ENCODE measurements around the gene LRRC8A.

LRRC8A gene

DNA sequence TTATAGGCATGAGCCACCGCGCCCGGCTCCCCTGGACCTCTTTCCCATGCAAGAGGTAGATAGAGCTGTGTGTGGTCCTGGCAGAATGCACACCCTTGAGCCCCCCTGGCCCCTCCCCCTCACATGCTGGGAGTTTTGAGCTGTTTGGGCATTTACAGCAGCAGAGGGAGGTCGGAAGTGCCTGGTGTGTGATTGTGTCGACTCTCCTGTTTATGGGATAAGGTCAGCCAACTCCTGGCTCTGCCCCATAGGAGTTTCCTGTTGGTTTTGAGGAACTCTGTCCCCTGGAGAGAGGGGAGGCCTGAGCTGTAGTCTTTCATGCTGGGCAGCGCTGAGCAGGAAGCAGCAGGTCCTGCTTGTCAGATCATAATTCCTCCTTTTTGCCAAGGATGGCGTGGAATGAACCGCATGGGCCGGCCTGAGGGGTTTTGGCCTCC lies 6.0 kb downstream of the LRRC8A start:
- no peak for DNase-seq (ENCODE audit: low read depth)
- no peak for TF ChIP-seq CTCF (conservative IDR thresholded peaks at IDR 0.05; ENCODE audit: low read depth, low read length)
- no peak overlapping the region for H3K4me3 ChIP-seq (ENCODE audit: low read length)

DNA sequence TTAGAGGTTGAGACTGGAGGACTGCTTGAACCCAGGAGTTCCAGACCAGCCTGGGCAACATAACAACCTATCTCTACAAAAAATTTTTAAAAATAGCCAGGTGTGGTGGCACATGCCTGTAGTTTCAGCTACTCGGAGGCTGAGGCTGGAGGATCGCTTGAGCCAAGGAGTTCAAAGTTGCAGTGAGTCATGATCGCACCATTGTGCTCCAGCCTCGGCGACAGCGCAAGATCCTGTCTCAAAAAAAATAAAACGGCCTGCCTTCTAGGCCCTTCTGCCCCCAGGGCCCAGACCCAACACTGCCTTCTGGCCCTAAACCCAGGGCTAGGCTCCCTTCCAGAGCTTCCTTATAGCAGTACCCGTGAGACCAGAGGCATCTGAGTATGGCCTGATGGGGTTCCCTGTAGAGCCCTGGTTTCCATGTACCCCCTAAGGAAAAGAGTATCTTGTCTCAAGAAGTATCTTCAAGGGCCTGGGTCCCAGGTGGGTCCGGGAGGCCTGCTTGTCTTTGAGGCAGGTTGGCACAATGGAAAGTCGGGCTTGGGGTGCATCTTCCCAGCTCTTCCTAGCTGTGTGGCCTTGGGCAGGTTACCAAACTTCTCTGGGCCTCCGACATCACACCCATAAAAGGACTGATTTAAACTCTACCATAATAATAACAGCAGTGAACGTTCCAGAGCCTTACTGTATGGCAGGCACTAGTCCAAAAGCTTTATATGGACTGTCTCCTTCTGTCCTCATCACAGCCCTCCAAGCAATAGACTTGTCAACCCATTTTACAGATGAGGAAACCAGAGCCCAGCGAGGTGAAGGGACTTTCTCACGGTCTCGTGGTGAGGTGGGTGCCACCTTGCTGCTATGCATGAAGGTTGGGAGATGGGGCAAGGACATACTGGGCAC lies 9.6 kb downstream of the LRRC8A start:
- H3K4me3 ChIP-seq (ENCODE audit: low read length) = no peak overlapping the region
- TF ChIP-seq CTCF (conservative IDR thresholded peaks at IDR 0.05; ENCODE audit: low read depth, low read length) = no peak
- DNase-seq (ENCODE audit: low read depth) = no peak

GRCh38 chr9:128892221-128892921 lies 10.4 kb downstream of the LRRC8A start:
- no peak for TF ChIP-seq CTCF (conservative IDR thresholded peaks at IDR 0.05; ENCODE audit: low read depth, low read length)
- no peak overlapping the region for H3K4me3 ChIP-seq (ENCODE audit: low read length)
- DNase-seq (ENCODE audit: low read depth) = peak; percentile 86

DNA sequence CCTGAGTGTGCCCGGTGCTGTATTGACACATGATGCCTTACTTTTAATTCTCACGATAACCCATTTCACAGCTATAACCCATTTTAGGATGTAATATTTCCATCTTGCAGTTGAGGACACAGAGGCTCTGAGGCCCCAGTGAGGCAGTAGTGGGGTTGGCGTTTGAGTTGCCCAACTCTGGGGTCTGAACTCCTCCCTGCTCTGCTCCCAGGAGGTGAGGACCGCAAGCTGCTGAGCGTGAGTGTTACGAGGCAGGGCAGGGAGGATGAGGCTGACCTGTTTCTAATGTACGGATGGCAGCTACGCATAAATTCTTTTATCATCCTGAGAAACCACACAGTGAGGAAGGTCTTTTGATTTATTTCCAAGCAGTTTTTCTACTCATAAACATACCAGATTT lies 11.4 kb downstream of the LRRC8A start:
- no peak for TF ChIP-seq CTCF (conservative IDR thresholded peaks at IDR 0.05; ENCODE audit: low read depth, low read length)
- no peak for DNase-seq (ENCODE audit: low read depth)
- H3K4me3 ChIP-seq (ENCODE audit: low read length) = no peak overlapping the region

- H3K4me3 ChIP-seq (ENCODE audit: low read length) = no peak overlapping the region
- TF ChIP-seq CTCF (conservative IDR thresholded peaks at IDR 0.05; ENCODE audit: low read depth, low read length) = no peak
- no peak for DNase-seq (ENCODE audit: low read depth)
Measured at GRCh38 chr9:128894764-128895163, 12.8 kb downstream of the LRRC8A start.

DNA sequence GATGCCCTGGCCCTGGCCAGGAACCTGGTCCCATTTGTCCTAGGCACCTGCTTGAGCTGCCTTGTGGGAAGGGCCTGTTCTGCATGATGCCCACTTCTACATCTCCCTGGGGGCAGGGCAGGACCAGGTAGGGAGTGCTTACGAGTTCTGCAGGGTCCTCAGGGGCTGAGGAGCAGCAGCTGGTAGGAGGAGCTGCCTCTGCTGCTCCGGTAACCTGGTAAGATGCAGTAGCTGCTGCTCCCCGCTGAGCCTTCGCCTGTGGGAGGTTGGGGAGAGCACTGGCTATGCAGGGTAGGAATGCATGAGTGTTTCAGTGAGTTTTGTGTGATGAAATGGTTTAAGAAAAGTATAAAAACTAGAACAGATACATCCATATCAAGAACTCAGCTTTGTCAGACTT lies 13.6 kb downstream of the LRRC8A start:
- no peak overlapping the region for H3K4me3 ChIP-seq (ENCODE audit: low read length)
- DNase-seq (ENCODE audit: low read depth) = no peak
- TF ChIP-seq CTCF (conservative IDR thresholded peaks at IDR 0.05; ENCODE audit: low read depth, low read length) = no peak
